Suppressor macrophage (primary cell): ENCODE measurements around the gene ZNF559.

Source experiments
- DNase-seq, 4 experiments: peaks; one replicate each; pipeline ENCODE4 v3.0.0-alpha.2; 2020 to 2022

The ZNF559 gene

DNA sequence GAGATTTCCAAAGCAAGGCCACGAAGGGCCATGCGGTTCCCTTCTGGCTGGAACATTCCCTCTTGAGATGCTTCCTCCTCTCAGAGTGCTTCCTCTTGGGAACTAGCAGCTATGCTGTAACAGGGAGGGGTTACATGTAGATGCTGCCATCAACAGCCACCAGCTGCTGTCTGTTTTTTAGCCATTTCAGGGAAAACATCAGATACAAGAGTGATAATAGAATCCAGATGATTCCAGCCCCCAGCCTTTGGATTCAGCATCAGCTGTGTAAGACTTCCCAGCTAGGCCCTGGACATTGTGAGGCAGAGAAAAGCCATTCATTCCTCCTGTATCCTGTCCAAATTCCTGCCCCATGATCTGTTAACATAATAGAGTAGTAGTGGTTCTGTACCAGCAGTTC is 30.7 kb downstream of the ZNF559 start:
- DNase-seq: no peak

DNA sequence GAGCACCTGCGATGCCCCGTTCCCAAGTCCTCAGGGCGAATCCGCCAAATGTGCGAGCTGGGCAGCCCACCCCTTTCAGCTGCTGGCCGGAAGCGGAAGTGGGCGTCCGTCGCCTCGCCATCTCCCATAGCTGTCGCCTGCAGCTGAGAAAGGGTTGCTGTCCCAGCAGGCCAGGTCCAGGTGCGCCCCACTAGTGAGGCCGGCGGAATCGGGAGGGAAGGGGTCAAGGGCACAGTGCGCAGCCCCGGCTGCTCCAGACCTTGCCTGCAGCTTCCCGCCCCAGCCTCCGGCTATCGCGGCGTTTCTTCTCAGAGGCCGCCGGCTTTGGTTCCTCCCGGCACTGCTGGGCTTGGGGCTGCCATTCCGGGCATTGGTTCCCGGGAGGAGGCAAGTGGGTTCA is 38.9 kb downstream of the ZNF559 start, which contains the start of gene ZNF177:
TSS of gene ZNF177 (plus strand) at position 109 of the 400 bp plus-strand sequence. CDS start 15,299 bp downstream, outside the sequence.
- no peak for DNase-seq

DNA sequence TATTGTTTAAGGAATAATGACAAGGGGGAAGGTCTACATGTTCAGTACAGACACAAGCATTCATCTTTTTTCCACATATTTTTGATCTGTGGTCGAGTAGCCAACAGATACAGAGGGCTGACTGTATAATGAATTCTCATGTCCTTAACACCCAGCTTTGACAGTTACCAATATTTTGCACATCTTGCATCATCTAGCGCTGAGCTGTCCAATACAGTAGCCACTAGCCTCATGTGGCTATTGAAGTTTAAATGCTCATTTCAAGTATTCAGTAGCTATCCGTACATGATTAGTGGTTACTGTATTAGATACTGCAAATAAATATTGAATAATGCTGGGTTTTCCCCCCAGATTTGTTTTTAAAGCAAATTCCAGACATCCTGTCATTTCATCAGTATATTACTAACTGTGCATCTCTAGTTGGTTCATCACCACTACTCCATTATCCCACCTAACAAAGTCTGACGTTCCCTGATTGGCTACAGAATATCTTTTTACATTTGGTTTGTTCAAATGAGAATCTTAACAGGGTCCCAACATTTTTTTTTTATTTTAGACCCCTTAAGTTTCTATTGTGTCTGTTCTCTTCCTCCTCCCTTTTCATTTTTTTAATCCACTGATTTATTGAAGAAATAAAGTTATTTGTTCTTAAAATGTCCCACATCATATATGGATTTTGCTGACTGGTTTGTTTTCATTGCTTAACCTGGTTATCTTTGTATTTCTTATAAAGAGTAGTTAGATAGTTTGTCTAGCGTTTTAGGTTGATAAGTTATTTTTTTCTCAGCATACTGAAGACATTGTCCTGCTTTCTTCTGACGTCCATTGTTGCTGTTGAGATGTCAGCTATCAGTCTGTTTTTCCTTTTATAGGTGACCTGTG is 47.0 kb downstream of the ZNF559 start:
- no peak for DNase-seq

DNA sequence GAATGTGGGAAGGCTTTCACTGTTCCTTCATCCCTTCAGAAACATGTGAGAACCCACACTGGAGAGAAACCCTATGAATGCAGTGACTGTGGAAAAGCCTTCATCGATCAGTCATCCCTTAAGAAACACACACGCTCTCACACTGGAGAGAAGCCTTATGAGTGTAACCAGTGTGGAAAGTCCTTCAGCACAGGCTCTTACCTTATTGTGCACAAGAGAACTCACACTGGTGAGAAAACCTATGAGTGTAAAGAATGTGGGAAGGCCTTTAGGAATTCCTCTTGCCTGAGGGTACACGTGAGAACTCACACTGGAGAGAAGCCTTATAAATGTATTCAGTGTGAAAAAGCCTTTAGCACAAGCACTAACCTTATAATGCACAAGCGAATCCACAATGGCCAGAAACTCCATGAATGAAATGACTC is 57.4 kb downstream of the ZNF559 start:
- peak in 1 of 4 experiments; percentile 3 for DNase-seq
